A673 (cell line): Measurements from ENCODE around the gene IFIT5. TPM values are rescaled to one million over a fixed set of nuclear protein-coding genes. Genes with fewer than 3 reads are reported as not detected.

Source experiments
- BruUV-seq: library from RNA; stranded (reverse); fragments of 400-500 nt; replicated peaks from 2 replicates; lab custom pipeline; 2021; lab: Mats Ljungman, UMichigan
- CTCF ChIA-PET: fragments of 300-600 bp; sonication (Branson Sonifier 250); formaldehyde crosslinking; loops from one replicate; lab custom pipeline; 2022; ENCODE audit warnings: antibody characterized with exemption; lab: Charles Lee
- POLR2A ChIA-PET: fragments of 300-600 bp; sonication (Branson Sonifier 250); formaldehyde crosslinking; loops from one replicate; lab custom pipeline; 2022; ENCODE audit warnings: antibody characterized with exemption; ENCODE audit not compliant: low non-redundant PET; lab: Charles Lee
- DNase-seq: peaks from one replicate; pipeline ENCODE4 v3.0.0-alpha.2; 2015; ENCODE audit warnings: low spot score
- H3K27ac ChIP-seq: fragments of 200-600 bp; sonication (generic); 2 replicates; pipeline ENCODE4 v1.5.1; 2016; ENCODE audit warnings: mixed run types, low read depth, mild to moderate bottlenecking, mixed read lengths, antibody characterized with exemption, low read length; ENCODE audit not compliant: poor library complexity, severe bottlenecking
- H3K27me3 ChIP-seq: fragments of 200-600 bp; sonication (generic); replicated peaks from 2 replicates; pipeline ENCODE4 v1.6.1; 2017; ENCODE audit warnings: mixed run types, low read depth, mild to moderate bottlenecking, mixed read lengths, antibody characterized with exemption, low read length; ENCODE audit not compliant: insufficient read depth, poor library complexity
- H3K36me3 ChIP-seq: fragments of 200-600 bp; sonication (generic); 2 replicates; pipeline ENCODE4 v1.6.1; 2016; ENCODE audit warnings: mixed run types, mild to moderate bottlenecking, mixed read lengths, antibody characterized with exemption, low read length; ENCODE audit not compliant: insufficient read depth, poor library complexity, severe bottlenecking
- H3K4me1 ChIP-seq: fragments of 200-600 bp; sonication (generic); 2 replicates; pipeline ENCODE4 v1.6.1; 2017; ENCODE audit warnings: mixed run types, mild to moderate bottlenecking, mixed read lengths, antibody characterized with exemption, low read length; ENCODE audit not compliant: insufficient read depth, poor library complexity, severe bottlenecking
- H3K4me3 ChIP-seq: fragments of 200-600 bp; sonication (generic); 2 replicates; pipeline ENCODE4 v1.5.1; 2016; ENCODE audit warnings: low read depth, mixed run types, mild to moderate bottlenecking, mixed read lengths, low read length; ENCODE audit not compliant: poor library complexity, severe bottlenecking
- H3K9me3 ChIP-seq: fragments of 200-600 bp; sonication (generic); 2 replicates; pipeline ENCODE4 v1.6.1; 2016; ENCODE audit warnings: mixed run types, low read depth, mild to moderate bottlenecking, mixed read lengths, antibody characterized with exemption, low read length; ENCODE audit not compliant: poor library complexity, severe bottlenecking
- EZH2 ChIP-seq: fragments of 200-600 bp; sonication (generic); IDR thresholded peaks from 2 replicates; pipeline ENCODE4 v1.6.1; 2017; ENCODE audit warnings: borderline replicate concordance, low read depth, mild to moderate bottlenecking, mixed read lengths, antibody characterized with exemption, low read length; ENCODE audit not compliant: poor library complexity, severe bottlenecking
- intact Hi-C: fragments of 100-400 bp; cut with micrococcal nuclease; formaldehyde crosslinking; loops from one replicate; pipeline ENCODE4 v1.10.0; 2022; ENCODE audit not compliant: unreplicated experiment
- total RNA-seq: library from RNA; stranded (reverse); gene quantifications from 2 replicates; pipeline ENCODE4 v1.2.3, GENCODE V29; 2021
- TF ChIP-seq, protein P1 (sequence below): fragments of 300-800, 200-600 bp; sonication (generic); conservative IDR thresholded peaks from 2 replicates; pipeline ENCODE4 v1.5.1; 2017; ENCODE audit warnings: low read depth, mild to moderate bottlenecking, antibody characterized with exemption, low read length, moderate library complexity, mixed read lengths

Gene IFIT5
- total RNA-seq, 1 experiment from 2014 or later: 15.8 TPM

- BruUV-seq: no TSS peak
- peaks cover 3% of the 10 kb centered on the region for H3K9me3 ChIP-seq
- intact Hi-C loops: loop anchor here (5.0 kb wide), 1 partner anchor 848 kb away; no protein-coding TSS in a partner anchor
- peak overlapping the region; percentile 60 for H3K4me3 ChIP-seq
- H3K36me3 ChIP-seq: no peaks in the 10 kb centered on the region
- peak; percentile 63 for DNase-seq
- peaks cover 20% of the 10 kb centered on the region for H3K4me1 ChIP-seq
- ChIA-PET CTCF (no interaction called here), POLR2A (interaction anchor here (0.8 kb wide), 1 partner anchor 229 kb away, joined by 3 read pairs; no protein-coding TSS in a partner anchor)
- no peaks in the 10 kb centered on the region for H3K27me3 ChIP-seq
- TF ChIP-seq, protein P1, sequence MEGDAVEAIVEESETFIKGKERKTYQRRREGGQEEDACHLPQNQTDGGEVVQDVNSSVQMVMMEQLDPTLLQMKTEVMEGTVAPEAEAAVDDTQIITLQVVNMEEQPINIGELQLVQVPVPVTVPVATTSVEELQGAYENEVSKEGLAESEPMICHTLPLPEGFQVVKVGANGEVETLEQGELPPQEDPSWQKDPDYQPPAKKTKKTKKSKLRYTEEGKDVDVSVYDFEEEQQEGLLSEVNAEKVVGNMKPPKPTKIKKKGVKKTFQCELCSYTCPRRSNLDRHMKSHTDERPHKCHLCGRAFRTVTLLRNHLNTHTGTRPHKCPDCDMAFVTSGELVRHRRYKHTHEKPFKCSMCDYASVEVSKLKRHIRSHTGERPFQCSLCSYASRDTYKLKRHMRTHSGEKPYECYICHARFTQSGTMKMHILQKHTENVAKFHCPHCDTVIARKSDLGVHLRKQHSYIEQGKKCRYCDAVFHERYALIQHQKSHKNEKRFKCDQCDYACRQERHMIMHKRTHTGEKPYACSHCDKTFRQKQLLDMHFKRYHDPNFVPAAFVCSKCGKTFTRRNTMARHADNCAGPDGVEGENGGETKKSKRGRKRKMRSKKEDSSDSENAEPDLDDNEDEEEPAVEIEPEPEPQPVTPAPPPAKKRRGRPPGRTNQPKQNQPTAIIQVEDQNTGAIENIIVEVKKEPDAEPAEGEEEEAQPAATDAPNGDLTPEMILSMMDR: no peak
- TF ChIP-seq EZH2: no peak
- H3K27ac ChIP-seq: peak overlapping the region; percentile 76
Observed at GRCh38 chr10:89414879-89415821, 782 bp downstream of the IFIT5 start.

DNA sequence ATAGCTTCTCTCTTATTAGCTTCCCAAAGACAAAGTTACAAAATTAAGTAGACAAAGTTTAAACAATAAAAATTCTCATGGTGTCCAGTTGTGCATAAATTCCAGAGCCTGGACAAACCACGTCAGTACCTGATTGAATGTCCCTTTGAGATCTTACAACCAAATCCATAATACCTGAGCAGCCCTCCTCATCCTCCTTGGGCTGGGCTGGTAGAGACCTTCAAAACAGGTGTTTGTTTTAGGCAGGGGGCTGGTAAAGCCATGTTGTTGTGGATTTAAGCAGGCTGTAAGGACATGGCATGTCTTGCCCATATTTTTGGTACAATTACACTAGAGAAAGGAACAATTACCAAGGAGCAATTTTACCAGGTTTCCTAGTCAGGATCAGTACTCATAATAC, 2.1 kb downstream of the IFIT5 start:
- Histone ChIP-seq H3K27me3 (no peaks in the 10 kb centered on the region), H3K9me3 (peaks cover 3% of the 10 kb centered on the region), H3K27ac (no peak overlapping the region), H3K4me3 (no peak overlapping the region), H3K36me3 (no peaks in the 10 kb centered on the region), H3K4me1 (peaks cover 20% of the 10 kb centered on the region)
- TF ChIP-seq EZH2: no peak
- TF ChIP-seq, protein P1: no peak
- intact Hi-C loops: no loop called here
- DNase-seq: no peak
- ChIA-PET POLR2A (no interaction called here), CTCF (no interaction called here)
- BruUV-seq: no TSS peak

GRCh38 chr10:89419548-89419947, 5.2 kb downstream of the IFIT5 start:
- Histone ChIP-seq H3K4me1 (peaks cover 14% of the 10 kb centered on the region), H3K9me3 (no peaks in the 10 kb centered on the region), H3K4me3 (no peak overlapping the region), H3K27ac (no peak overlapping the region), H3K36me3 (no peaks in the 10 kb centered on the region), H3K27me3 (no peaks in the 10 kb centered on the region)
- intact Hi-C loops: no loop called here
- peak; percentile 79 for DNase-seq
- no TSS peak for BruUV-seq
- ChIA-PET CTCF (interaction anchor here (0.5 to 0.6 kb wide), 2 partner anchors 14 to 87 kb away, joined by 4 read pairs; no protein-coding TSS in a partner anchor), POLR2A (interaction anchor here (0.6 kb wide), 1 partner anchor 39 kb away, joined by 4 read pairs; no protein-coding TSS in a partner anchor)
- TF ChIP-seq, protein P1: peak; percentile 79
- TF ChIP-seq EZH2: no peak
